HG02678 (cell line): ENCODE results near the gene CTLA4.

ENCODE experiments used
- ATAC-seq: cut with Tn5 transposase; IDR thresholded peaks from one replicate; pipeline ENCODE4 v1.9.1; 2021; ENCODE audit warnings: mild to moderate bottlenecking, moderate library complexity; ENCODE audit not compliant: unreplicated experiment

Gene CTLA4

DNA sequence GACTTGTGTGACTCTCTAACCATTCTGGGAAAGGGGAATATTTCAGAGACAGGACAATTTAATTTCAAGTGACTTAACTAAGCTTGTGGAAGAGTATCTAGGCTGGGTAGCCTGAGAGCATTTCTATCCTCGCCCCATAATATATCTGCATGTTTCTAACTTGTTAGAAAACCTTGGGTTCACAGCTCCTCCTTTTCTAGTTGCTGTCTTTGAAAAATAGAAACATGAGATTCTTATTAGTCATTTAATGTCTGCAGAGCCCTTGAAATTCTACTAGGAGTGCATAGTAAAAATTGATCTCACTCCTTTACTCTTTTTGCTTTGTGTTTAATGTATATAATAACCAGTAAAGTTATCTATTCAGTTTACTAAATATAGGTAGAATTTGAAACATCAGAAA, 22.4 kb downstream of the CTLA4 start:
- ATAC-seq = no peak

DNA sequence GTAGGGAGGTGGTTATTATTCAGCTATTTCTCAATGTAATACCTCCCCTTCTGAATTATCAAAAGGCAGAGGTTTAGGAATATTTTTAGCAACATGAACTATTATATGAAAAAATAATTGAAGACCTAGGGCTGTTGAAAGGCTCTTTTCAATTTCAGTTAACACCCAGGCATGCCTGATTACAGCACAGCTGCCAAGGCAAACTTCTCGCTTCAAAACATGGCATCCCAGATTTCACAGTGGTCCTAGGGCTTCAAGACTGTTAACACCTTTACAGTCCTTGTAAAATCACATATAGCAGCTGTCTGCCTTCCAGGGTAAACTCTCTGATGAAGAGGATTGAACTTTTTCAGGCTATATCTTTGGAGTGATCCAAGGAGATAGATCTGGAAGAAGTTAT, 23.2 kb downstream of the CTLA4 start:
- ATAC-seq = no peak

DNA sequence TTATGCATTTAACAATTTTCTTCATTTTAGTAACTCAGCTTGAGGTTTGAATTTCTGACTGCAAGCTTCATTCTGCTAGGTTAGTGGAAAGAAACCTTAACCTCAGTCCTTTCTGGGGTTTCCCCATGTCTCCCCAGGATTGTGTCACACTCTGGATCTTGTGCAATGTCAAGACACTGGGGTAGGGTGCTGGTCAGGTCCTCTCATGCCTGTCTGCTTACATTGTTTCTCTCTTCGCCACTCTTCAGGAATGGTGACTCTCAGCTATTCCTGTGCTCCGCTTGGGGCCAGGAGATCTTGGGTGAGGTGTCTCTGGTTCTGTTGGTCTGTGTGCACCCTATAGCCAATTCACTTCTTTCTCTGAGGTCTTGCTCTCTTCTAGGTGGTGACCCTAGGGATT, 23.9 kb downstream of the CTLA4 start:
- ATAC-seq = no peak

DNA sequence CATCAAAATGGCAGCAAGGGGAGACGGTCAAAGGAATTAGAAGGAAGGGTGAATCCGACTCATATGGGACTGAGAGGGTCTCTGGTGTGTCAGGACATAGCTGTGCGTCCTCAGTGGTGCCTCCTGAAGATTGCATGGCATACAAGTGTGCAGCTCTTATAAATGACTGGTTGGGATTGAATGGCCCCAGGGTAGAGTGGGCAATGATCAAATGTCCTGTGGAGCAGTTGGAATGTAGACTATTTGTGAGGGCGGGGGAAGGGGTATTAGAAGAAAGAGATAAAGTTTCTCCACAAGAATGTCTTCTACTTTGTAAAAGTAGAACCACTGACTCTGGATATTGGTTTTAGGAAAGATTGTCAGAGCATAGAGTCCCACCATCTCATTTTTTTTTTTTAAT, 24.6 kb downstream of the CTLA4 start:
- ATAC-seq = no peak

DNA sequence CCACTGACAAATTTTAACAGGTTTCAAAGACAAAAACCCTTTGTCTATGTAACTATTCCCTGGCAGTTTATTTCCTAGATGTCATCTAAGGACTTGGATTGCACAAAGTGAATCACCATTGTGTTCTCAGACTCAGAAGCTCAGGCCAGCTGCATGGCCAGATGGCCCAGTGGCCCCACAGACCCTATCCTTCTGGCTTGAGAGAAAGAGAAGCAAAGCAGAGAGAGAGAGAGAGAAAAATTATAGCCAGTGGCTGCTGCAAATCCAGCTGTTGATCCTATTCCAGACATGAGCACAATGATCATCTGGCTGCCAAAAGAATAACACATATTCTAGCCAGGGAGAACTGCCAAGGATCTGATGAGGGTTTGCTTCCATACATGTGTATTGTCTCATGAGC, 25.8 kb downstream of the CTLA4 start:
- ATAC-seq = no peak

DNA sequence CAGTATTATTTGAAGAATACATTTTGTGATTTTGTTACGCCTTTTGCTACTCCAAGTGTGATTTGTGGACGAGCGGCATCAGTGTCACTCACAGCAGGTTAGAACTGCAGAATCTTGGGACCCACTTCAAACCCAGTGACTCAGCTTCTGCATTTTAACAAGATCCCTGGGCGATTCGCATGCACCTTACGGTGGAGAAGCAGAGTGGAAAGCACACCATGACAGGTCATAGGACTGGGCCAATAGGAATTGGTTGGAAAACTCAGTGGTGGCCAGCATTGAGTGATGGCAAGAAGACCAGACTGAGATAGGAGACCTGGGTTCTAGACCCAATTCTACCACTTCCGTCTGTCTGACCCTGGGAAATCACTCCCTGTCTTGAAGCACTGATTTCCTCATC, 26.3 kb downstream of the CTLA4 start:
- ATAC-seq = no peak

DNA sequence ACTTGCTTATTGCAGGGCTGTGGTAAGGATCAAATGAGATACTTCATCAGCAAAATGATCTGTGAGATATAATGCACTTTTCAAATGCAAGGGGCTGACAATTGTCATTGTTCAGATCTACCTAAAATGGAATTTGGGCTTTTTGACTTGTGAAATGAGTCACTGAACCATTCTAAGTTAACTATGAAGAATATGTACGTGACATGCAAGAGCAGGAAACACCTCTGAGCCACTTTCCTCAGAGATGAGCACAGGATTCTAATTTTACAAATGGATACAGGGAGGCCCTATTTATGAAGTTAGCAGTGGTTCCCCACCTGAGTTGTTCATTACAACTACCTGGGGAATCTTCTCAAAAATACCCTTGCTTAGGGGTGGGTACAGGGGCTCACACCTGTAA, 26.7 kb downstream of the CTLA4 start:
- ATAC-seq = no peak

DNA sequence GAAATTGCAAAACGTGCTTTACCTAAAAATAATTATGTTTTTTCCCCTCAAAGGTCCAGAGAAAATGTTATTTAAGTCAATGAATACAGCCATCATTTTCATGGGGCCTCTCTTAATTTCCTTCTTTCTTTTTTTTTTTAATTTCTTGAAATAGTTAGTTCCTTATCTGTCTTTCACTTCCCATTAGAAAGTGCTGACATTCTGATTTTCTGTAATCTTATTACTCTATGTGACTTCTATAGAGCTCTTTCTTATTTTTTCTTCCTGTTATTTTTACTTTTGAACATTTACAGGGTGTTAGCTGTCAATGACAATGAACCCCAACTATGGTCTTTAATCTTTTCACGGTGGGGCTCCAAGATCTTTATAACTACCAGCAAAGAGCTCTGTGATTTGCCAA, 30.0 kb downstream of the CTLA4 start:
- no peak for ATAC-seq

DNA sequence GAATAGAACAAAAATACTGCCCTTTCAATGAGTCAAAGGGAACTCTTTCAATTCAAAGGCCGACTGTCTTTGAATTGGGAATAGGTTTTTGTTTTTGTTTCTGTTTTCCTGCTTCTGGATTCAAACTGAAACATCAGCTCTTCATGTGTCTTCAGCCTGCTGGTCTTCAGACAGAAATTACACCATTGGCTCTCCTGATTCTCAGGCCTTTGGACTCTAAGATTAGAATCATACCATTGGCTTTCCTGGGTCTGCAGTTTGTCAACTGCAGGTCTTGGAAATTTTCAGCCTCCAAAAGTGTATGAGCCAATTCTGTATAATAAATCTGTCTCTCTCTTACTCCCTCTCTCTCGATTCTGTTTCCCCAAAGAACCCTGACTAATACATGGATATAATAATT, 31.1 kb downstream of the CTLA4 start:
- ATAC-seq = no peak

DNA sequence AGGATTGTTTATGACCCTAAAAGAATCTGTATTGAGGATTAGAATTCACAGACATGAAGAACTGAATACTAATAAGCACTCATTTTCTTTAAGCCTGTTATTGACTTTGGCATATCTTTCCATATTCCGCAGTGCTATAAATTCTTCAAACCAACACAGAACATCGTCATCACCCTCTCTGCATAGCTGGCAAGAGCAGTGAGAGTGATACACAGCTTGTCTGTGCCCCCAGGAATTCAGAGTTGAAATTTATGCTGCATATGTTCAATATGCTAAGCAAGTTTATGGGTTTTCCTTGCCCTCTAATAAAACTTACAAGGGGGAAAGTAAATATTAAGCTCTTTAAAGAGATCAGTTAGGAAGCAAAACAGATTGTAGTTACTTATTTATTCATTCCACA, 32.7 kb downstream of the CTLA4 start:
- ATAC-seq = no peak

DNA sequence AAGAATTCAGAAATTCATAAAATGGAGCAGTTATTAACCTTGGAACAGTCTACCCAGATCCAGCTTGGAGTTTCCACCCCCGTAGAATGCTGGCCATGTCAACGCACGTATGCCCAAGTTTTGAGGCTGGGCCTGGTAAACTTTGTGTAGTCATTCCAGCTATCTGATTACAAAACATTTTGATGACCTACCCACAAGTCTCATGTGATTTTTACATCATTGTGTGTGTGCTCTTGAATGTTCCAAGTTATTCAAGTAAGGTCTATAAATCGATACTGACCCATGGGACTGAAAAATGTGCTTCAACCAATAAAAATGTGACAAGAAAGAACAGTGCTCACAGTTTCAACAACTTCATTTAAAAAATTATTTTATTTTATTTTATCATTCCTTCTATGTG, 36.5 kb downstream of the CTLA4 start:
- no peak for ATAC-seq

DNA sequence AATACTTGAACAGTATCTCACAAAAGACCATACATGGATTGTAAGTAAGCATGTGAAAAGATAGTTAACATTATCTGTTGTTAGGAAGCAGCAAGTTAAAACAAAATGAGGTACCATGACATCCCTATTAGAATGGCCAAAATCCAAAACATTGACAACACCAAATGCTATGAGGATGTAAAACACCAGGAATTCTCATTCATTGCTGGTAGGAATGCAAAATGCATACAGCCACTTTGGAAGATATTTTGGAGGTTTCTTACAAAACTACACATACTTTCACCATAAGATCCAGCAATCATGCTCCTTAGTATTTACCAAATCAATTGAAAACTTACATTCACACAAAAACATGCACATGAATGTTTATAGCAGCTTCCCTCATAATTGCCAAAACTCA, 38.1 kb downstream of the CTLA4 start:
- ATAC-seq = no peak

DNA sequence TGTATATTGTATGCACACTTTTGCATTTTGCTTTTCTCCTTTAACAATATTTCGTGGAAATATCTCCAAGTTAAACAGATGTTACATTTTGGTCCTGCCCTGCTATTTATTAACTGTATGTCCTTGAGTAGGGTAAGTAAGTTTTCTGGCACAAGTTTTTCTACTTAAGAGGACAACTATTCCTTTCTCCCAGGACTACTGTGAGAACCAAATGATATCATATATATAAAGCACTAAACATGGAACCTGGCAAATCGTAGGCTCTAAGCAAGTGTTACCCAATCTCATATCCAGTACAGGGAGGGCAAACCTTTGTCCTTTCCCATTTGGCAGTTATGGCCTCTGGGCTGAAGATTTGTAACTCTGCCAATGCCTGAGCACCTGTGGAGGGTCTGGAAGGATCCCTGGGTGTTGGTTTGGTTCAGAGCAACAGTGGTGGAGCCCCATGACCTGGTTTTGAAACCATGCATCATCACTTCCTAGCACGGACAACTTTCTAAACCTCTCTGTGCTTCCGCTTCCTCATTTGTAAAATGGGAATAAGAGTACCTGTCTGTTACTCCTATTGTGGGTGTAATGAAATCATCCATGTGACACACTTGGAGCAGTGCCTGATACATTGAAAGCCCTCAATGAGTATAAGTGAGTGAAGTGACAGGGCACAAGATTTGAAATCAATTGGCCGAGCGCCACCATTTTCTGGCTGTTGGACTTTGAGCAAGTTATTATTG, 40.7 kb downstream of the CTLA4 start:
- no peak for ATAC-seq

DNA sequence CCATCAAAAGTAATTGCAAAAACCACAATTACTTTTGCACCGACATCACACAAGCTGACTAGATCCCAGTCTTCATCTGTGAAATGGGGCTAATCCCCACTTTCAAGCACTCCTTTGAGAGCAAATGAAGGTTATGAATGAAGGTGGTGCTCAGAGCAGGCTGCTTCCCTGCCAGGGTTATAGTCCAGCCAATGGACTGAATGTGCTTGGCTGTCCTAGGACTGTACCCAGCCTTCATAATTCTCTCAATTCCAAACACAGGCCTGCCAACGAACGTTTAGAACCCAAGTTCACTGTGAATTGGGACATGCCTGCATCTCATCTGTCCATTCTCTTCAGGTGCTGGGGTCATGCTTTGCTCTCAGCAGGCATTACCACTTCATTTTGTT, 41.2 kb downstream of the CTLA4 start:
- no peak for ATAC-seq

DNA sequence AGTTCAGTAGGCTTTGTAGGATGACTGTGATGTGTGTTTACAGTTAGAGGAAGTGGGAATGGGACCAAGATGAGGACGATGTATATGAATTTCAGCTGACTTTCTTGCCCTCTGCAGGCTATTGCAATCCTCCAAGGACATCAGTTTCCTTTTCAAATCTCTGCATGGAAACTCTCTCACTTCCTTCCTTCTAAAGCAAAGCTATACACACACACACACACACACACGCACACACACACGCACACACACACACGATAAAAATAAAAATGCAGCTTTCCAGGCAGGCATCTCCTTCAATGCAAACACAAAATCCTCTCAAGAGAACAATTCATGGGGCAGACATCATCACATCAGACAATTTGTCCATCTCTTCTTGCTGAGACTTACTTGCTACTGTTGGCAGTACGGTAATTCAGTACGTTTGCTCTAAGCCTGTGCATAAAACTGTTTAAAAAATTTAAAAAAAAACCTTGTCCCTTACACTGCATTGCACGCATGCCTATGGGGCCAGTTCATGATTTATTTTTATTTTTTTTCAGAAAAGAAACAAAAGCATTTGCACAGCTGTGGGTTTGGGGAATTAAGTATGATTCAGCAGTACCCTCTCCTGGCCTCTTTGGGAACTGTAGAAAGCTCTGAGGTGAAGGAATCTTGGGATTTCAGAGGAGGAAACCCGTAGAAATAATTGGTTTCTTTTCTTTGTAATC, 41.8 kb downstream of the CTLA4 start:
- no peak for ATAC-seq

DNA sequence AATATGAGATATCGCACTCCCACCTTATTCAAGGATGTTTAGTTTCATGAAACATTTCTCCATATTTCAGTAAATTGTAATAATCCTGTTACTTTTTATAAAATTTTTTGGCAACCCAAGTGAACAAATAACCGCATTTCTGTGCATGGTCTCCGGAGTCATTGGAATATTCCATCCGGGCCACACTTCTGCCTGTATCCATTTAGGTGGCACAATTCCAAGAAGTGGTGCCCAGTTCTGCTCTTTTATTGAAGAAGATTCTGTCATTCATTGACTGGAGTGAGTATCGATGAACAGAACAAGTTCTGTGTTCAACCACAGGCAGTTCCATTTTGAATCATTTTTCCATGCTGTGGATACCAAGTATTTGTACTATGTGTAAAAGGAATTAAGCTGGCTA, 42.4 kb downstream of the CTLA4 start:
- no peak for ATAC-seq

DNA sequence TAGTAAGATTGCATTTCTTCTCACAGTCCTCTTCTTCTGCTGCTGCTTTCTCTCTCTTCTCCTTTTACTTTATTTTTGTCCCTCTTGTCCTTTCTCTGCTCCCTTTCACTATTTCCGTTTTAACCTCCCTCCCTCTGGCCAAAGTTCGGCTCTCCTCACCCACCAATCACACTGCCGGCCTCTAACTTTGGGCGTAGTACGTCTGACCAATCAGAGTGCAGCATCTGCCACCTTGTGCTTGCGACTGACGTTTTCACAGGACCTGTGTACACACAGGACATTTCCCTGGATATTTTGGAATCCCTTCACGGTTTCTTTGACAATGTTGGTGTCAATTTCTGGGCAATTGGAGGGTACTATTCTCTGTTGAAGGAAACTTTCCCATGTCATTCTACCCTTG, 46.4 kb downstream of the CTLA4 start:
- ATAC-seq = no peak

DNA sequence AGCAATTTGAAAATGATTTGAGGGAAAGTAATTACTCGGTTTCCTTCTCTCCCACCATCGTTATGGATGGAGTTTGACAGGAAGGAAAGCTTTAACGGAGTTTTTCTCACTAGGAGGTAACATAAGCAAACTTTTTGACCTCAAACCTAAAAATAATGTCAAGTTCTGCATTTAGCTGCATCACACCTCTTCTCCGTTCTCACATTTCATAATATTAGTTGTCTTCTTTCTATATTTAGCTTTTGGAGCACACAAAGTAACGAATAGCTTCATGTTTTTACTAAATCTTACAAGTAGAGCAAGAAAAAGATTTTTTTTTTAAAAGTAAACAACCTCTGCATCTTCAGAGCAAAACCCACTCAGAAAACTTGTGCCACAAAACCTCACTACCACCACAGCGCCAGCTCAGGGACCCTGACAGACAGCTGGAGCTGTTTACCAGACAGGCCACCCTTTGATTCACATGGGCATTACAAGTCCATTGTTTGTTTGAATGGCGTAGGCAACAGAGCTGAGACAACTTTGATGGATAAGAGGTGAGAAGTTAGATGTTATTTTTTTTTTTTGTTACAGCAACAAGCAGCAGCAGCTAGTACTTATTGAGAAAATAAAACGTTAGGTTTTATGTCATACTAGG, 47.1 kb downstream of the CTLA4 start:
- no peak for ATAC-seq

DNA sequence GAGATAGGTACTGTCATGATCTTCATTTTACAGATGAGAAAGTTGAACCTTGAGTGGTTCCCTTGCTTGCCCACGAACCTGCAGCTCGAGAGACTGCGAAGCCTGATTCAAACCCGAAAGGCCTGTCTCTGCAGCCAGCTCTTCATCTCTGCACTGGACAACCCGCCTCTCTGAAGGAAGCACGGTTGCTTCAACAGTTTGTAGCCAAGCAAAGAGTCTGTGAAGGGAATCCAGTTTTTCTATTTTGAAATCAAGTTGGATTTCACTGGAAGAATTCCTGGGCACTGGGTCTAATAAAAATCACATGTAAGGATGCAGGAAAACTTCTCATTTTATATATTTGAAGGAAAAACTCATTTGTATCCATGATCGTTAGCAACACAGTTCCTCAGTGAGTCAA, 47.7 kb downstream of the CTLA4 start:
- ATAC-seq = no peak

DNA sequence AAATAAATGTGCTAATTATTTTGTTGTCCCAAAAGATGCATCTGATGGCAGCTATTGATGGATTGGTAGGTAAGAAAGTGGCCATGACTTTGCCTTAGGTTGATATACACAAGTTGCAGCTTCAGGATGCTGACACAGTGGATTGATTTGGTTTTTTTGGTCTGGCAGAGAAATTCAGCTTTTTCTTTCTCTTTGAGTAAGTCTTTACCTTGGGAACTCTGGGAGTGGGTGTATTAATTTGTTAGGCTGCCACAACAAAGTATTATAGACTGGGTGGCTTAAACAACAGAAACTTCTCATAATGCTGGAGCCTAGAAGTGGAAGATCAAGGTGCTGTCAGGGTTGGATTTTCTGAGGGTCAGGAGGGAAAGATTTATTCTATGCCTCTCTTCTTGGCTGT, 49.2 kb downstream of the CTLA4 start:
- ATAC-seq = no peak

DNA sequence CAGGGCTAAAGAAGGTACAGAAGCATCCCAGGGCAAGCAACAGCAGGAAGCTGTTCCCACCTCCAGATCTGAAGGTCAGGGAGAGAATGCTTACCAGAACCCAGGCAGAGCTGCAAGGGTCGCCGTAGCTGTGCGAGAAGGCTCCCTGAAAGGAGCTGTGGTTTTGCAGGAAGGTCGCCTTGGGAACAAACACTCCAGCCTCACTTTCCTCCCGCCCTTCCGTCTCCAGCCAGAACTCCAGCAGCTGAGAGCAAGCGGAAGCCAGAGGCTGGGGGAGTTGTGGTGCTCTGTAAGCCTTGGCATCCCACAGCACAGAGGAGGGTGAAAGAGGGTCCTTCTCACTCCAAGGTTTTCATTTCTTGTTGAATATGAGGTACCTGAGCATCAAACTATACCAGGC, 50.7 kb downstream of the CTLA4 start:
- ATAC-seq = no peak

DNA sequence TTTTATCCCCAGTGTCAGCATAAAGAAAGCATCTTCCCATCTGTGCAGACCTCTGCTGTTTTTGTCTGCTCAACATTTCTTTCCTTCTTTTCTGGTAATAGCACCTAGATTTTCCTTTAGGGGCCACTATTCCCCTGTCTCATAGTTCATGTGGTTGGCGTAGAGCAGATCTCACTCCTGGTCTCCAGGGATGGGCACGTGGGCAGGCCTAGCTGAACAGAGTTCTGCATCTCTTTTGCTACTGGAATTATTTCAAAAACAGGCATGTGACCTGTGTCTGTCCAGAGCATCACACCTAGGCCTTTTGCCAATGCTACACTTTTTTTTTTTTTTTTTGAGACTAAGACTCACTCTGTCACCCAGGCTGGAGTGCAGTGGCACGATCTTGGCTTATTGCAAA, 51.3 kb downstream of the CTLA4 start:
- ATAC-seq = no peak
